HEK293T (cell line): ENCODE results near the gene MCM9.

Source experiments
- CTCF ChIA-PET: fragments of 350-600 bp; formaldehyde crosslinking; extraction: SDS; loops from one replicate; lab custom pipeline; 2021; ENCODE audit warnings: antibody characterized with exemption, inconsistent platforms; lab: Yijun Ruan, JAX
- POLR2A ChIA-PET: fragments of 350-600 bp; formaldehyde crosslinking; extraction: SDS; loops from one replicate; lab custom pipeline; 2020; ENCODE audit warnings: antibody characterized with exemption, inconsistent platforms; lab: Yijun Ruan, JAX
- DNase-seq: peaks from one replicate; pipeline ENCODE4 v3.0.0; 2012; ENCODE audit warnings: mixed read lengths; ENCODE audit errors: extremely low spot score
- ARNT ChIP-seq: fragments of 450-650 bp; IDR thresholded peaks from 2 replicates; pipeline ENCODE4 v1.6.1; 2017; ENCODE audit warnings: mild to moderate bottlenecking
- BHLHE40 ChIP-seq: fragments of 450-650 bp; IDR thresholded peaks from 2 replicates; pipeline ENCODE4 v1.6.1; 2016; ENCODE audit warnings: mild to moderate bottlenecking, moderate library complexity, borderline replicate concordance
- CTBP1 ChIP-seq: fragments of 450-650 bp; IDR thresholded peaks from 2 replicates; pipeline ENCODE4 v1.6.1; 2016; ENCODE audit warnings: borderline replicate concordance
- ELF4 ChIP-seq: fragments of 450-650 bp; IDR thresholded peaks from 2 replicates; pipeline ENCODE4 v1.6.1; 2017; ENCODE audit warnings: antibody characterized with exemption
- FOXA1 ChIP-seq: fragments of 450-650 bp; IDR thresholded peaks from 2 replicates; pipeline ENCODE4 v1.6.1; 2016; ENCODE audit warnings: mild to moderate bottlenecking
- FOXK2 ChIP-seq: fragments of 450-650 bp; IDR thresholded peaks from 2 replicates; pipeline ENCODE4 v1.6.1; 2016; ENCODE audit warnings: mild to moderate bottlenecking
- FOXM1 ChIP-seq: fragments of 450-650 bp; IDR thresholded peaks from 2 replicates; pipeline ENCODE4 v1.6.1; 2017; ENCODE audit warnings: mild to moderate bottlenecking, borderline replicate concordance
- HDGF ChIP-seq: fragments of 450-650 bp; IDR thresholded peaks from 2 replicates; pipeline ENCODE4 v1.6.1; 2017; ENCODE audit warnings: antibody characterized with exemption, borderline replicate concordance
- L3MBTL2 ChIP-seq: fragments of 450-650 bp; conservative IDR thresholded peaks from 2 replicates; pipeline ENCODE4 v1.6.1; 2016; ENCODE audit warnings: mild to moderate bottlenecking
- LEF1 ChIP-seq: fragments of 450-650 bp; IDR thresholded peaks from 2 replicates; pipeline ENCODE4 v1.6.1; 2017; ENCODE audit warnings: mild to moderate bottlenecking, borderline replicate concordance
- NFRKB ChIP-seq: fragments of 450-650 bp; IDR thresholded peaks from 2 replicates; pipeline ENCODE4 v1.6.1; 2016; ENCODE audit warnings: mild to moderate bottlenecking, moderate library complexity
- PKNOX1 ChIP-seq: fragments of 450-650 bp; IDR thresholded peaks from 2 replicates; pipeline ENCODE4 v1.6.1; 2016
- SP1 ChIP-seq: fragments of 450-650 bp; IDR thresholded peaks from 2 replicates; pipeline ENCODE4 v1.6.1; 2017
- SUZ12 ChIP-seq: fragments of 450-650 bp; IDR thresholded peaks from 2 replicates; pipeline ENCODE4 v1.6.1; 2016; ENCODE audit warnings: mild to moderate bottlenecking
- TARDBP ChIP-seq: fragments of 450-650 bp; IDR thresholded peaks from 2 replicates; pipeline ENCODE4 v1.6.1; 2016
- ZNF384 ChIP-seq: fragments of 450-650 bp; IDR thresholded peaks from 2 replicates; pipeline ENCODE4 v1.6.1; 2016

MCM9 gene

GRCh38 chr6:118971682-118972081, 36.7 kb upstream of the MCM9 start:
- ChIA-PET CTCF (interaction anchor here (0.7 kb wide), 1 partner anchor 419 kb away, joined by 5 read pairs; no protein-coding TSS in a partner anchor), POLR2A (no interaction called here)
- TF ChIP-seq ZNF384 = no peak

GRCh38 chr6:118970866-118971265, 35.9 kb upstream of the MCM9 start:
- TF ChIP-seq TARDBP (no peak), SUZ12 (no peak), SP1 (no peak), CTBP1 (no peak), NFRKB (no peak), ARNT (no peak), LEF1 (no peak), ELF4 (no peak), FOXK2 (no peak), HDGF (no peak)
- ChIA-PET CTCF (interaction anchor here (1.5 kb wide), 1 partner anchor 140 kb away, joined by 9 read pairs; no protein-coding TSS in a partner anchor), POLR2A (no interaction called here)
- no peak for DNase-seq

More at GRCh38 chr6:118971682-118972081, 36.7 kb upstream of the MCM9 start:
- no peak for DNase-seq

GRCh38 chr6:118968416-118968815, 33.5 kb upstream of the MCM9 start:
- TF ChIP-seq HDGF = no peak
- TF ChIP-seq PKNOX1 = peak; percentile 19; the same call in 1 of the 2 replicates
- CTCF ChIA-PET = interaction anchor here (1.2 to 1.3 kb wide), 3 partner anchors 109 to 158 kb away, joined by 3 to 17 read pairs (median 3); no protein-coding TSS in a partner anchor
- DNase-seq = peak; percentile 24
- POLR2A ChIA-PET = interaction anchor here (1.0 kb wide), 1 partner anchor 142 kb away, joined by 4 read pairs; no protein-coding TSS in a partner anchor

- no peak for DNase-seq
- ChIA-PET POLR2A (no interaction called here), CTCF (interaction anchor here (0.8 to 1.4 kb wide), 3 partner anchors 110 to 146 kb away, joined by 3 to 9 read pairs (median 3); no protein-coding TSS in a partner anchor)
- no peak for TF ChIP-seq PKNOX1
Measured at GRCh38 chr6:118967239-118967638, 32.3 kb upstream of the MCM9 start.

GRCh38 chr6:118965843-118966370, 30.9 kb upstream of the MCM9 start:
- POLR2A ChIA-PET = no interaction called here
- TF ChIP-seq SUZ12 = no peak
- TF ChIP-seq FOXK2 = no peak
- TF ChIP-seq TARDBP = no peak
- no peak for TF ChIP-seq CTBP1
- TF ChIP-seq L3MBTL2 = no peak
- no peak for TF ChIP-seq ZNF384
- no peak for TF ChIP-seq FOXA1
- TF ChIP-seq HDGF = no peak
- TF ChIP-seq LEF1 = no peak
- TF ChIP-seq ELF4 = no peak
- DNase-seq = no peak
- CTCF ChIA-PET = no interaction called here

GRCh38 chr6:118965371-118965770, 30.4 kb upstream of the MCM9 start:
- no peak for DNase-seq
- ChIA-PET CTCF (no interaction called here), POLR2A (no interaction called here)
- TF ChIP-seq L3MBTL2 (no peak), FOXA1 (no peak), SP1 (no peak), ZNF384 (no peak), LEF1 (no peak), ELF4 (no peak), FOXM1 (no peak)

- TF ChIP-seq ELF4 (no peak), HDGF (no peak), TARDBP (no peak), CTBP1 (no peak), ZNF384 (no peak), NFRKB (no peak), PKNOX1 (no peak), LEF1 (no peak), FOXA1 (no peak), BHLHE40 (no peak), ARNT (no peak), FOXK2 (no peak), L3MBTL2 (no peak), FOXM1 (no peak), SP1 (no peak), SUZ12 (no peak)
- CTCF ChIA-PET = interaction anchor here (0.8 to 1.9 kb wide), 2 partner anchors 147 kb away, joined by 6 to 16 read pairs; no protein-coding TSS in a partner anchor
- DNase-seq = no peak
- POLR2A ChIA-PET = no interaction called here
Measured at GRCh38 chr6:118963003-118963402, 28.0 kb upstream of the MCM9 start.
